Panc1 (cell line): Measurements from ENCODE around the gene FBXO27.

ENCODE experiments used
- CTCF ChIP-seq: fragments of 450-650 bp; IDR thresholded peaks from 2 replicates; pipeline ENCODE4 v1.5.1; 2017; ENCODE audit warnings: mild to moderate bottlenecking
- POLR2AphosphoS5 ChIP-seq: IDR thresholded peaks from 2 replicates; pipeline ENCODE4 v1.6.1; 2012; ENCODE audit warnings: mild to moderate bottlenecking, low read depth, low read length, moderate library complexity
- REST ChIP-seq, 2 experiments: IDR thresholded peaks; 2 replicates each; pipeline ENCODE4 v1.6.1; 2011 to 2012; ENCODE audit warnings: low read depth in 2 of 2, control low read depth in 1 of 2, low read length in 1 of 2, mild to moderate bottlenecking in 1 of 2, moderate library complexity in 1 of 2; ENCODE audit not compliant: insufficient read depth in 1 of 2
- TCF7L2 ChIP-seq: IDR thresholded peaks from 2 replicates; pipeline ENCODE4 v1.6.1; 2011; ENCODE audit warnings: mild to moderate bottlenecking, low read depth, low read length, inconsistent platforms

- TF ChIP-seq TCF7L2: no peak
- TF ChIP-seq CTCF: no peak
- TF ChIP-seq POLR2AphosphoS5: no peak
- TF ChIP-seq REST (IDR thresholded peaks at IDR 0.05; ENCODE audit: insufficient read depth in 1 of 2, low read depth in 2 of 2, low read length in 1 of 2): no peak
These were observed 14.7 kb downstream of the FBXO27 start for GRCh38 chr19:39017646-39018045.
